CD4-positive, alpha-beta T cell treated with Interleukin-10 for 1 hour (primary cell): ENCODE results near the gene ANKRD17.

Source experiments
- DNase-seq: peaks from one replicate; pipeline ENCODE4 v3.0.0-alpha.2; 2020

ANKRD17 gene

GRCh38 chr4:73037057-73037456 lies 221.5 kb downstream of the ANKRD17 start:
- DNase-seq = no peak

DNA sequence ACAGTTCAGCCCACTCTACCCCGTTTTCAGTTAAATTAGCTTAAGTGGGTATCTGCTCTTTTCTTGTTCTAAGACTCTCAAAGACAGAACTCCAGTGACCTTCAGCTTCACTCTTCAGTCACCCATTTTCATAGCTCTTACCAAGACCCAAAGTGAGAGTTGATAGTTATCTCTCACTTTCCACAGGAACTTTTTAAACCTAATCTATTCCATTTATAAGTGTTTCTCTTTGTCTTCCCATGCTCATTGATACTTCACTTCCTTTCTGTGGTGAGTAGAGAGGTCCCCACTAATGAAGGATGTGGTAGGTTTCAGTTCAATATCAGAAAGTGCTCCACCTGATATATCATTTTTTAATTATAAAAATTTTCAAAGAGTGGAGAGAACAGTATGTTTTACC lies 222.5 kb downstream of the ANKRD17 start:
- no peak for DNase-seq

- no peak for DNase-seq
Observed at GRCh38 chr4:73034896-73035295, 223.7 kb downstream of the ANKRD17 start.

- DNase-seq = no peak
Observed at GRCh38 chr4:73028621-73029020, 230.0 kb downstream of the ANKRD17 start.
